IPS-18a (cell line): ENCODE data around the gene LRPPRC.

Experiments
- H3K27ac ChIP-seq: one replicate; pipeline ENCODE4 v1.5.1; 2013; ENCODE audit warnings: low read length
- H3K27me3 ChIP-seq: one replicate; pipeline ENCODE4 v1.6.1; 2013; ENCODE audit warnings: mild to moderate bottlenecking, low read length; ENCODE audit not compliant: control insufficient read depth, insufficient read depth
- H3K36me3 ChIP-seq: one replicate; pipeline ENCODE4 v1.6.1; 2013; ENCODE audit warnings: low read depth, low read length; ENCODE audit not compliant: control insufficient read depth
- H3K4me1 ChIP-seq: one replicate; pipeline ENCODE4 v1.6.1; 2013; ENCODE audit warnings: low read depth, low read length; ENCODE audit not compliant: control insufficient read depth
- H3K4me3 ChIP-seq: one replicate; pipeline ENCODE4 v1.5.1; 2013; ENCODE audit warnings: low read length
- H3K9ac ChIP-seq: one replicate; pipeline ENCODE4 v1.6.1; 2013; ENCODE audit warnings: mild to moderate bottlenecking, low read length, moderate library complexity
- H3K9me3 ChIP-seq: one replicate; pipeline ENCODE4 v1.6.1; 2013; ENCODE audit warnings: low read depth, low read length; ENCODE audit not compliant: control insufficient read depth

LRPPRC gene

DNA sequence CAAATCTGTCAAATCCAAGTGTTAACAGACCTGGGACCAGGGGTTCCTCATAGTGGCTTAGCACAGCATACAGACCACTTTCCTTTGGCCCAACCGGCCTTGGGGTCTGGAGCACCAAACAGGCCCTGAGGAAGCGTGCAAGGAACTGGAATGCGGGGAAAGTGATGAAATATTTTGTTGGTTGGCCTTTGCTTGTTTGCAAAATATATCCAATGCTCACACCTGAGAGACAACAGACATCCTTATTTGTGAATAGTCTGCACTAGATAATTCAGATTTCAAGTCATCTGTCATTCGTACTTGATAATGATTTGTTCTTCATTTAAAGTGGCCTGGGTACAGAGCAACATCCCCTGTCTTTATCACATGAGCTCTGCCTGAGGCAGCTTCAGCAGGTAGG is 113.5 kb downstream of the LRPPRC start:
- H3K36me3 ChIP-seq: peaks cover 9% of the 10 kb centered on the region
- no peak overlapping the region for H3K9ac ChIP-seq
- H3K4me3 ChIP-seq: no peak overlapping the region
- no peaks in the 10 kb centered on the region for H3K4me1 ChIP-seq
- no peaks in the 10 kb centered on the region for H3K9me3 ChIP-seq
- H3K27me3 ChIP-seq: no peaks in the 10 kb centered on the region
- no peak overlapping the region for H3K27ac ChIP-seq

DNA sequence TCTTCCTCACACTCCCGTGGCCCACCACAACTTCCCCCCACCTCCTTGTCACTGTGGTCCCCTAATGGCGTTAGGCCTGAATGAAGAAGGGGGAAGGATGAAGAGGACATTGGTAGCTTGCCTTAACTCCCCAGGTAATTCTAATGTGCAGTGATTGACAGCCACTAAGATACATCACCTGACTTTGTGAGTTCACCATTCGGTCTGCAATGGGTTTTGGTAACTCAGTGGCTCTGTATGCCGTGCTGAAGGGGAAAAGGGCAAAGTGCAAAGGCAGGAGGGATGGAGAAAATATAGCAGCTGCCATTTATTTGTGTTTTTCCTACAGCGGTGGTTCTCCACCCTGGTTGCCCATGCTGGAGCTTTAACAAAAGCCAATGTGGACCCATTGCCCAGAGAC is 114.8 kb downstream of the LRPPRC start:
- Histone ChIP-seq H3K27ac (no peak overlapping the region), H3K4me3 (no peak overlapping the region), H3K27me3 (no peaks in the 10 kb centered on the region), H3K4me1 (no peaks in the 10 kb centered on the region), H3K9me3 (no peaks in the 10 kb centered on the region), H3K36me3 (no peaks in the 10 kb centered on the region), H3K9ac (no peak overlapping the region)

DNA sequence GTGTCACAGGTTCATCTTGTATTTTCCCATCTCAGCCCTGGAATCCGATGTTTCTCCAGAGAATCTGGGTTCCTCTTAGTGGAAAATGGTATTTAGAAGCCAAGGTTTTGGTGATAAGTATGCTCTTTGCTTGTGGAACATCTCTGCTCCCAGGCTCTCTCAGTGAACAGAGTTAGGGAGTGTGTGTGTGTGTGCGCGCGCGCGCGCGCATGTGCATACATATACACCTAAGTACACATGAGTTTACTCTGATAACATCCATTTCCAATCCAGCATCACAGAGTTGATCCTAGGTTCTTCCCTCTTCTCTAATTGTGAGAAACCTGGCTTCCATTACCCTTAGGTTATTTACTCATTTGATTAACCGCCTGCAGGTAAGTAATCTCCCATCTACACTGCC is 115.3 kb downstream of the LRPPRC start:
- Histone ChIP-seq H3K4me1 (no peaks in the 10 kb centered on the region), H3K9me3 (no peaks in the 10 kb centered on the region), H3K27me3 (no peaks in the 10 kb centered on the region), H3K4me3 (no peak overlapping the region), H3K27ac (no peak overlapping the region), H3K36me3 (no peaks in the 10 kb centered on the region), H3K9ac (no peak overlapping the region)

DNA sequence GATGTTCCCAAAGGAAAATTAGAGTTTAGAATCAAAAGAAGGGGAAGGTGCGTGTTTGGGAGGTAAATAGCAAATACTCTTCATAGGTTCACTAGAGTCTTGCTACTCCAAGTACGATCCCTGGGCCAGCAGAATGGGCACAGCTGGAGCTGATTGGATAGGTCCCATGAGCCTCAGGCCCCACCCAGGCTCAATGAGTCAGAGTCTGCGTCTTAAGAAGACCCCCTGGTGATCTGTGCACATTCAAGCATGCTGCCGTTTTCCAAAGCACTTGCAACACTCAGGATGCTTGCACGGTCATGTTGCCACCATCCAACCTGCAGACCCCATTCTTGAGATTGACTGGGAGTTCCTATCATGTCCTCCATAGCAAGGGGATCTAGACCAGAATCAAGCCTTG is 116.5 kb downstream of the LRPPRC start:
- Histone ChIP-seq H3K27ac (no peak overlapping the region), H3K36me3 (no peaks in the 10 kb centered on the region), H3K9ac (no peak overlapping the region), H3K4me3 (no peak overlapping the region), H3K27me3 (no peaks in the 10 kb centered on the region), H3K4me1 (no peaks in the 10 kb centered on the region), H3K9me3 (no peaks in the 10 kb centered on the region)

DNA sequence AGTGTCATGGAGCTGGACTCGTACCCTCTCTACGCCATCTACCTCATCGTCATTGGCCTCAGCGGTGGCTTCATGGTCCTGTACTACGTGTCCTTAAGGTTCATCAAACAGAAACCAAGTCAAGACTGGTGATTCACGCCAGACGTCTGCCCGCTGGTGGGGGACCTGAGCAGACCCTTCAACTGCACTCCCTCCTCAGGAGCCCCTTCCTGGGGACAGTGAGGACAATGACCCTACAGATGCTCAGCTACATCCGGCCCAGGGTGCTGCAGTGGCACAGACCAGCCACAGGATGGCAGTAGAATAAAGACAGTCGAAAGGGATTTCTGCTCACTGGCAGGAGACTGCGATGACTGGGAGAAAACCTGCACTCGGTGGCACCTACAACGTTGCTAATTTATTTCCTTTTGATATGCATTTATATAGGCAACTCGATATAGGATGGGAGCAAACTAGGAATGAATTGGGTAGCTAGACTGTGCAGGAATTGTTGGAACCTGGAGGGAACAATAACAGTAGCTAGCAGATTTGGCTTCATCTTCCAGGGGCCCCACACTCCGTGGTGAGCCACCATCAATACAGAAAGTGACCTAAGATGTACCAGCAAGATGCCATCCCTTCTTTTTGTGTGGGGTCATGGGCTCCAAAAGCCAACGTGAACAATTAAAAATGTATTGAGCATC is 117.9 kb downstream of the LRPPRC start:
- Histone ChIP-seq H3K36me3 (no peaks in the 10 kb centered on the region), H3K9me3 (no peaks in the 10 kb centered on the region), H3K27ac (no peak overlapping the region), H3K9ac (no peak overlapping the region), H3K4me3 (no peak overlapping the region), H3K27me3 (no peaks in the 10 kb centered on the region), H3K4me1 (no peaks in the 10 kb centered on the region)

DNA sequence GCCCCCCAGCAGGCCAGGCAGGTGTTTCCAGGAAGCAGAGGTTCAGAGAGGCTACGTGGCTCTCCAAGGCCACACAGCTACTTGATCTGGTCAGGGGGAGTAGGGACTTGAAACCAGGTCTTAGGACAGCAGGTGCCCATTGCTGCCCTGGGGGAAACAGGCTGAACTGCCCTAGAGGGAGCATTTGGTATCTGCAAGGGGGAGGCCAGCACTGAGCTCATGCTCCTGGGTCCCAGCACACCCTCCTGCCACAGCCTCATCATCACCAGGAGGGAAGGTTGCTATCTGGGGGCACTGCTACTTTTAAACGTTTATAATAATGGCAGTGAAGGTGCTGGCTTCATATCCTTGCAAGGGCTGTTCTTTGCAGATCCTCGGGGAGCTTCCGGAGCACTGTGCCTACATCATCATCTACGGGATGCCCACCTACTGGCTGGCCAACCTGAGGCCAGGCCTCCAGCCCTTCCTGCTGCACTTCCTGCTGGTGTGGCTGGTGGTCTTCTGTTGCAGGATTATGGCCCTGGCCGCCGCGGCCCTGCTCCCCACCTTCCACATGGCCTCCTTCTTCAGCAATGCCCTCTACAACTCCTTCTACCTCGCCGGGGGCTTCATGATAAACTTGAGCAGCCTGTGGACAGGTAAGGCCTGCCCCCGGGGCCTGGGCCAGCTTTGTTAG is 120.9 kb downstream of the LRPPRC start:
- no peak overlapping the region for H3K27ac ChIP-seq
- H3K9ac ChIP-seq: no peak overlapping the region
- no peaks in the 10 kb centered on the region for H3K36me3 ChIP-seq
- no peaks in the 10 kb centered on the region for H3K27me3 ChIP-seq
- no peak overlapping the region for H3K4me3 ChIP-seq
- H3K4me1 ChIP-seq: no peaks in the 10 kb centered on the region
- no peaks in the 10 kb centered on the region for H3K9me3 ChIP-seq

DNA sequence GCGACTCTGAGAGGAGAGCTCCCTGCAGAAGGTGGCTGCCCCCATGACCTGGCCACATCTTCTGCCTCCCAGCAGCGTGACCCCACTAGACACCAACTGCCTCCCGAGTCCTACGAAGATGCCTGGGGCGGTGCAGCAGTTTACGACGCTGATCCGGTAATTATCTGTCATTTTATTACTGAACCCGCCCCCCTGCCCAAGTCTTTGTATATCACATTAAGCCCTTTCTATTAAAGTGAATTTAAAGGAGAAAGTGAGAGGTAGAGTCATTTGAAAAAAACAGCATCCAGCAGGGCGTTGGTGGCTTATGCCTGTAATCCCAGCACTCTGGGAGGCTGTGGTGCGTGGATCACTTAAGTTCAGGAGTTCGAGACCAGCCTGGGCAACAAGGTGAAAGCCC is 123.6 kb downstream of the LRPPRC start:
- H3K36me3 ChIP-seq: no peaks in the 10 kb centered on the region
- H3K9me3 ChIP-seq: no peaks in the 10 kb centered on the region
- no peaks in the 10 kb centered on the region for H3K4me1 ChIP-seq
- no peak overlapping the region for H3K9ac ChIP-seq
- H3K4me3 ChIP-seq: no peak overlapping the region
- peaks cover 10% of the 10 kb centered on the region for H3K27me3 ChIP-seq
- no peak overlapping the region for H3K27ac ChIP-seq

DNA sequence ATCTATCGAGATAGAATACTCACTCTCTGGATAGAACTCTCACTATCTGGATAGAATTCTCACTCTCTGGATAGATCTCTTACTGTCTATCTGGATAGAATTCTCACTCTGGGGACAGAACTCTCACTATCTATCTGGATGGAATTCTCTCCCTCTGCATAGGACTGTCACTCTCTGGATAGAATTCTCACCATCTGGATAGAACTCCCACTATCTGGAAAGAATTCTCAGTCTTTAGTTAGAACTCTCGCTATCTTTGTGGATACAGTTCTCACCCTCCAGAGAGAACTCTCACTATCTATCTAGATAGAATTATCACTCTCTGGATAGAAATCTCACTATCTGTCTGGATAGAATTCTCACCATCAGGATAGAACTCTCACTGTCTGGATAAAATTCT is 140.5 kb downstream of the LRPPRC start:
- Histone ChIP-seq H3K4me3 (no peak overlapping the region), H3K27ac (no peak overlapping the region), H3K27me3 (peaks cover 5% of the 10 kb centered on the region), H3K9me3 (no peaks in the 10 kb centered on the region), H3K36me3 (no peaks in the 10 kb centered on the region), H3K4me1 (no peaks in the 10 kb centered on the region), H3K9ac (no peak overlapping the region)

DNA sequence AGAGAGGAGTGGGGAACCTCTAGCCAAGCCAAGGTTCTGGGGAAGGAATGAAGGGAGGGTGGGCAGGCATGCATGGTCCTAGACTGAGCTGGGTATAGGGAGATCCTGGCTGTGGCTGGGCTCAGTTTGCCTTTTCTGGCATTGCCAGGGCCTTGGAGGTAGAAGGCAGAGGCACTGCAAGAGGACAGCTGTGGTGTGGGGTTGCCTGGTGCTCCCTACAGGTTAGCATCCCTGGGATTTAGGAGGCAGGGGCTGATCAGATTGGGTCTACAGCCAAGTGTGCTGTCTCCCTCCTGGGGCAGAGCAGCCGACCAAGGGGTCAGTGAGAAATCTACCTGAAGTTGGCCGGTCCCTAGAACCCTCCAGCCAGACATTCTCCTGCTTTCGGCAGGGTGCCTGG is 141.1 kb downstream of the LRPPRC start:
- Histone ChIP-seq H3K36me3 (no peaks in the 10 kb centered on the region), H3K27ac (no peak overlapping the region), H3K4me1 (no peaks in the 10 kb centered on the region), H3K9me3 (no peaks in the 10 kb centered on the region), H3K9ac (no peak overlapping the region), H3K27me3 (peaks cover 4% of the 10 kb centered on the region), H3K4me3 (no peak overlapping the region)

DNA sequence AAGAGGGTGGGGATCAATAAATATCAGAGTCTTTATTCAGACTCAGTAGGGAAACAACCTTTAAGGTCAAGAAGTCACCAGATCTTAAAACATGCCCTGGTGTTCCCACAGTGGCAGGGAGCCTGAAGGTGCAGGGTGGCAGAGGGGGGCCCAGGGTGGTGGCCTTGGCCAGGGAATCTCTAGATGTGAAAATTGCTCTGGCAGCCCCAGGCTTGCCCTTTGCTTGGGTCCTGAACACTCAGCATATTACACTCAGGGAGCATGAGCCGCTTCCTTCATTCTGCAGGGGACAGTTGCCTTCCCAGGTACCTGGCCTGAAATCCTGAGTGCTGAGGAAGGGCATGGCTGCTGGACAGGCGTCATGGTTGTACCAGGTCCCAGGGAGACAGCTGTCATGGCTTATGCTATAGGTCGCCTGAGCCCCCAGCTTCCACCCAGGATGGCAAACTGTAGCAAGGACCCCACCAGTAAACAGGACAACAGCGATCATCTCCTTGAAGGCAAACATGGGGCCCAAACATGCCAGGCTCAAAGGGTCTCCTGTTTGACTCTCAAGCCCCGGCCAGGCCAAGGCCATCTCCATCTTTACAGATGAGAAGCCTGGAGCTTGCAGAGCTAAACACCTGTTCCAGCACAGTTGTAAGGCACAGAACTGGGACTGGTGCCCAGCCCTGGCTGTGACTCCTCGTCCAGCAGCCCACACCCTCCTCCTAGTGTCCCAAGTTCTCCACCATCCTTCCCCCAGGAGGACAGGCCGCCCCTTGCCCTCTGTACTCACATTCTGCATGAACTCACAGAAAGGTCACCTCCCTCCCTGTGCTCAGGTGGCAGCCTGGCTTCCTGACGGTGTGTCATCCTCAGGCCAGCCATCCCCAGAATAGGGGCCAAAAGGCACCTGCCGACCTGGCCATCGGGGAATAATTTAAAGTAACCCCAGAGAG is 142.4 kb downstream of the LRPPRC start:
- no peak overlapping the region for H3K27ac ChIP-seq
- H3K4me3 ChIP-seq: no peak overlapping the region
- no peaks in the 10 kb centered on the region for H3K36me3 ChIP-seq
- no peaks in the 10 kb centered on the region for H3K4me1 ChIP-seq
- H3K27me3 ChIP-seq: no peaks in the 10 kb centered on the region
- H3K9me3 ChIP-seq: no peaks in the 10 kb centered on the region
- no peak overlapping the region for H3K9ac ChIP-seq

DNA sequence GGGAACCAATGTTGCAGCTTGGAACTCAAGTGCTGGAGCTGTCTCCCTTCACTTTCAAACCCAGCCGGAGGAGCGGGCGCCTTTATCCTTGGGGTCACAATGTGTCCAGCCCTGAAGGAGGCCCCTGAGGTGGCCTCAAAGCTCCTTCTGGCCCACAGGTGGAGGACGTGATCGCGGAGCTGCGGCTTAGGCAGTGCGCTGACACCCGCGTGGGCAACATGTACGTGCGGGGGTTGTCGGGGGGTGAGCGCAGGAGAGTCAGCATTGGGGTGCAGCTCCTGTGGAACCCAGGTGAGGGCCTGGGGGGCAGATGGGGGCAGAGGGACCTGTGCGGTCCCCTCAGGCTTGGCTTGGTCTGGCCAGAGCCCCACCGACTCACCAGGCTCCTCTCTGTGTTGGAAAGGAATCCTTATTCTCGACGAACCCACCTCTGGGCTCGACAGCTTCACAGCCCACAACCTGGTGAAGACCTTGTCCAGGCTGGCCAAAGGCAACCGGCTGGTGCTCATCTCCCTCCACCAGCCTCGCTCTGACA is 143.5 kb downstream of the LRPPRC start:
- H3K27me3 ChIP-seq: no peaks in the 10 kb centered on the region
- H3K27ac ChIP-seq: no peak overlapping the region
- no peak overlapping the region for H3K4me3 ChIP-seq
- no peak overlapping the region for H3K9ac ChIP-seq
- no peaks in the 10 kb centered on the region for H3K36me3 ChIP-seq
- H3K9me3 ChIP-seq: no peaks in the 10 kb centered on the region
- H3K4me1 ChIP-seq: no peaks in the 10 kb centered on the region
